Colonic mucosa (tissue), 4 donors: Measurements from ENCODE around the gene EPAS1. TPM values are rescaled to one million over a fixed set of nuclear protein-coding genes. Genes with fewer than 3 reads are reported as not detected.

Source experiments
- DNase-seq: peaks from one replicate; pipeline ENCODE4 v3.0.0-alpha.2; 2020
- H3K27ac ChIP-seq: fragments of 200-600 bp; one replicate; pipeline ENCODE4 v1.8.0; 2021
- H3K27me3 ChIP-seq: fragments of 200-600 bp; one replicate; pipeline ENCODE4 v1.8.0; 2021
- H3K36me3 ChIP-seq: fragments of 200-600 bp; one replicate; pipeline ENCODE4 v1.8.0; 2021
- H3K4me1 ChIP-seq: fragments of 200-600 bp; one replicate; pipeline ENCODE4 v1.8.0; 2021; ENCODE audit warnings: mild to moderate bottlenecking
- H3K4me3 ChIP-seq: fragments of 200-600 bp; one replicate; pipeline ENCODE4 v1.8.0; 2021
- H3K9ac ChIP-seq, 2 donors: one replicate each; pipeline ENCODE4 v1.7.0; 2013; ENCODE audit warnings: control low read depth in 2 of 2, low read depth in 2 of 2, low read length in 2 of 2
- H3K9me3 ChIP-seq: fragments of 200-600 bp; one replicate; pipeline ENCODE4 v1.8.0; 2021
- CTCF ChIP-seq: fragments of 200-600 bp; IDR thresholded peaks from one replicate; pipeline ENCODE4 v1.8.0; 2022; ENCODE audit warnings: antibody characterized with exemption, mild to moderate bottlenecking
- intact Hi-C: fragments of 100-400 bp; cut with DNase I; formaldehyde crosslinking; loops from one replicate; pipeline ENCODE4 v1.14.1; 2022
- total RNA-seq, 2 donors: library from RNA; stranded (reverse); fragmentation: NEBNext Ultra II Directional in 1 of 2; extraction: Animal tissue kit (Norgen Biotek cat#: 25700) in 1 of 2; gene quantifications; one replicate each; pipeline ENCODE4 v1.2.1, GENCODE V29; 2021
- donor health status: healthy.
- donor health status: DM: no; HTN: no; CAD: no.
- donor health status: DM: no; HTN: no; CAD: no.

EPAS1 gene
- total RNA-seq, 2 donors from 2014 or later: 116 to 140 TPM

GRCh38 chr2:46386763-46387162 lies 89.6 kb downstream of the EPAS1 start:
- H3K9ac ChIP-seq: no peak overlapping the region
- intact Hi-C loops: no loop called here
- H3K27ac ChIP-seq: no peak overlapping the region
- H3K9me3 ChIP-seq: no peaks in the 10 kb centered on the region
- H3K36me3 ChIP-seq: no peaks in the 10 kb centered on the region
- no peaks in the 10 kb centered on the region for H3K27me3 ChIP-seq
- TF ChIP-seq CTCF: no peak
- H3K4me1 ChIP-seq: no peaks in the 10 kb centered on the region
- DNase-seq: no peak
- no peak overlapping the region for H3K4me3 ChIP-seq

- intact Hi-C loops: no loop called here
- DNase-seq: no peak
- Histone ChIP-seq H3K4me3 (no peak overlapping the region), H3K9me3 (no peaks in the 10 kb centered on the region), H3K9ac (no peak overlapping the region), H3K4me1 (no peaks in the 10 kb centered on the region), H3K27me3 (no peaks in the 10 kb centered on the region), H3K27ac (no peak overlapping the region), H3K36me3 (no peaks in the 10 kb centered on the region)
- no peak for TF ChIP-seq CTCF
These were observed 90.1 kb downstream of the EPAS1 start for GRCh38 chr2:46387292-46387691.

GRCh38 chr2:46387886-46388515 lies 90.8 kb downstream of the EPAS1 start:
- Histone ChIP-seq H3K9me3 (no peaks in the 10 kb centered on the region), H3K27ac (no peak overlapping the region), H3K27me3 (no peaks in the 10 kb centered on the region), H3K4me1 (no peaks in the 10 kb centered on the region), H3K36me3 (no peaks in the 10 kb centered on the region), H3K9ac (no peak overlapping the region), H3K4me3 (no peak overlapping the region)
- TF ChIP-seq CTCF: no peak
- DNase-seq: no peak
- intact Hi-C loops: no loop called here

GRCh38 chr2:46388881-46389280 lies 91.7 kb downstream of the EPAS1 start:
- no peaks in the 10 kb centered on the region for H3K27me3 ChIP-seq
- no peaks in the 10 kb centered on the region for H3K36me3 ChIP-seq
- H3K9ac ChIP-seq: no peak overlapping the region
- no peak for DNase-seq
- no peak overlapping the region for H3K4me3 ChIP-seq
- H3K27ac ChIP-seq: no peak overlapping the region
- no peaks in the 10 kb centered on the region for H3K9me3 ChIP-seq
- intact Hi-C loops: no loop called here
- TF ChIP-seq CTCF: no peak
- no peaks in the 10 kb centered on the region for H3K4me1 ChIP-seq

- Histone ChIP-seq H3K4me1 (no peaks in the 10 kb centered on the region), H3K27ac (no peak overlapping the region), H3K9me3 (no peaks in the 10 kb centered on the region), H3K27me3 (no peaks in the 10 kb centered on the region), H3K36me3 (no peaks in the 10 kb centered on the region), H3K9ac (no peak overlapping the region), H3K4me3 (no peak overlapping the region)
- intact Hi-C loops: no loop called here
- TF ChIP-seq CTCF: no peak
- no peak for DNase-seq
These were observed 92.3 kb downstream of the EPAS1 start for GRCh38 chr2:46389417-46389916.
